Neutrophil (primary cell): ENCODE data around the gene KLHL30.

Experiments used
- H3K27ac ChIP-seq: fragments of 200-600 bp; sonication (generic); 2 replicates; pipeline ENCODE4 v1.5.1; 2016; ENCODE audit warnings: mild to moderate bottlenecking, moderate library complexity
- H3K27me3 ChIP-seq: fragments of 200-600 bp; sonication (generic); 2 replicates; pipeline ENCODE4 v1.6.0; 2016; ENCODE audit warnings: mild to moderate bottlenecking
- H3K36me3 ChIP-seq: fragments of 200-600 bp; sonication (generic); 2 replicates; pipeline ENCODE4 v1.5.1; 2017
- H3K4me1 ChIP-seq, 2 experiments: fragments of 200-600 bp in 1 of 2; sonication (generic) in 1 of 2; 1 replicate in 1 of 2; 2 replicates in 1 of 2; pipeline versions ENCODE4 v1.5.1 to v1.6.1; 2013 to 2016; ENCODE audit warnings: low read depth in 1 of 2, low read length in 1 of 2, mild to moderate bottlenecking in 1 of 2, moderate library complexity in 1 of 2; ENCODE audit not compliant: control insufficient read depth in 1 of 2, insufficient read depth in 1 of 2
- H3K4me3 ChIP-seq, 2 experiments: fragments of 200-600 bp in 1 of 2; sonication (generic) in 1 of 2; 1 replicate in 1 of 2; 2 replicates in 1 of 2; pipeline ENCODE4 v1.5.1; 2013 to 2016; ENCODE audit warnings: low read depth in 1 of 2, low read length in 1 of 2, mild to moderate bottlenecking in 1 of 2, moderate library complexity in 1 of 2
- H3K9me3 ChIP-seq: fragments of 200-600 bp; sonication (generic); 2 replicates; pipeline ENCODE4 v1.5.1; 2016
- TF ChIP-seq, protein P1 (sequence below): fragments of 200-600 bp; sonication (generic); IDR thresholded peaks from 2 replicates; pipeline ENCODE4 v1.5.1; 2016; ENCODE audit warnings: antibody characterized with exemption

The KLHL30 gene, protein sequence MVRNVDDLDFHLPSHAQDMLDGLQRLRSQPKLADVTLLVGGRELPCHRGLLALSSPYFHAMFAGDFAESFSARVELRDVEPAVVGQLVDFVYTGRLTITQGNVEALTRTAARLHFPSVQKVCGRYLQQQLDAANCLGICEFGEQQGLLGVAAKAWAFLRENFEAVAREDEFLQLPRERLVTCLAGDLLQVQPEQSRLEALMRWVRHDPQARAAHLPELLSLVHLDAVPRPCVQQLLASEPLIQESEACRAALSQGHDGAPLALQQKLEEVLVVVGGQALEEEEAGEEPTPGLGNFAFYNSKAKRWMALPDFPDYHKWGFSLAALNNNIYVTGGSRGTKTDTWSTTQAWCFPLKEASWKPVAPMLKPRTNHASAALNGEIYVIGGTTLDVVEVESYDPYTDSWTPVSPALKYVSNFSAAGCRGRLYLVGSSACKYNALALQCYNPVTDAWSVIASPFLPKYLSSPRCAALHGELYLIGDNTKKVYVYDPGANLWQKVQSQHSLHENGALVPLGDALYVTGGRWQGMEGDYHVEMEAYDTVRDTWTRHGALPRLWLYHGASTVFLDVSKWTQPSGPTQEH

DNA sequence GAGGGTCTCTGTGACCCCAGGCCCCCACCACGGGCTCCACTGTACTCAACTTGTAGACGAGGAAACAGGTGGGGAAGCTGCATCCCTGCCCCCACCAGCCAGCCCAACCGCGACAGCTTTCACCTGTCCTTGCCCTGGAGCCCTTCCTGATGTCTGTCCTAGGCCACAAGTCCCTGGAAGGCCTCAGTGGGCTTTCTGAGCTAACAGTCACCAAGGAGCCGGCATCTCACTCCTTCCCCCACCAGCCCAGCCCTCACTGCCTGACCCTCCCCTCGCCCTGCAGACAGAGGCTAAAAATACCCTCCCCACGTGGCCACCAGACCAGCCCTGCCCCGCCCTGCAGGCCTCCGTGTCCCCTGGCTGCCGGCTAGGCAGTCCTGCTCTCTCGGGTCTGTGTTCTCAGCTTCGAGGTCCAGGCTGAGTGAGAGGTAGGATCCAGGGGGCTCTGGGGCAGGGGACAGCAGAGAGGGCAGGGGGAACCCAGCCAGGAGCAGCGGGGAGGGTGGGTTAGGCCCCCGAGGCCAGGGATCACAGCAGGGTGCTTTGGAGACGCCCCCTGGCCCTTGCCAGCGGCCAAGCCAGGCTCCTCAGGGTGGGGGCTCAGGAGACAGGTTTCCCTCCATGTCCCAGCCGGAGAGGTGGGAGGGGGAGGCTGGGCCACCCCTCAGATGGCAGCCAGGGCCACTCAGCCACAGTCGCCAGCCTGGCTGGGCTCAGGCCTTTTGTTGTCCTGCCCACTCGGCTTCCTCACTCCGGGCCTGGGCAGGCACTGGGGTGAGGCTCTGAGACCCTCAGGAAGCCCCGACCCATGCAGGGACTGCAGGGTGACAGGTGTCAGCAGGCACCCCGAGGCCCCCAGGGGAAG is at the start of gene KLHL30:
TSS of gene KLHL30 (plus strand) at position 338 of the 865 bp plus-strand sequence. CDS start 2,087 bp downstream, outside the sequence.
- Histone ChIP-seq H3K9me3 (no peaks in the 10 kb centered on the region), H3K4me3 (no peak within 1 kb of the TSS), H3K27me3 (no peaks in the 10 kb centered on the region), H3K36me3 (no peaks in the 10 kb centered on the region), H3K4me1 (peaks cover 6 to 9% of the 10 kb centered on the region in 2 experiments), H3K27ac (no peak within 1 kb of the TSS)
- TF ChIP-seq, protein P1, sequence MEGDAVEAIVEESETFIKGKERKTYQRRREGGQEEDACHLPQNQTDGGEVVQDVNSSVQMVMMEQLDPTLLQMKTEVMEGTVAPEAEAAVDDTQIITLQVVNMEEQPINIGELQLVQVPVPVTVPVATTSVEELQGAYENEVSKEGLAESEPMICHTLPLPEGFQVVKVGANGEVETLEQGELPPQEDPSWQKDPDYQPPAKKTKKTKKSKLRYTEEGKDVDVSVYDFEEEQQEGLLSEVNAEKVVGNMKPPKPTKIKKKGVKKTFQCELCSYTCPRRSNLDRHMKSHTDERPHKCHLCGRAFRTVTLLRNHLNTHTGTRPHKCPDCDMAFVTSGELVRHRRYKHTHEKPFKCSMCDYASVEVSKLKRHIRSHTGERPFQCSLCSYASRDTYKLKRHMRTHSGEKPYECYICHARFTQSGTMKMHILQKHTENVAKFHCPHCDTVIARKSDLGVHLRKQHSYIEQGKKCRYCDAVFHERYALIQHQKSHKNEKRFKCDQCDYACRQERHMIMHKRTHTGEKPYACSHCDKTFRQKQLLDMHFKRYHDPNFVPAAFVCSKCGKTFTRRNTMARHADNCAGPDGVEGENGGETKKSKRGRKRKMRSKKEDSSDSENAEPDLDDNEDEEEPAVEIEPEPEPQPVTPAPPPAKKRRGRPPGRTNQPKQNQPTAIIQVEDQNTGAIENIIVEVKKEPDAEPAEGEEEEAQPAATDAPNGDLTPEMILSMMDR: no peak

DNA sequence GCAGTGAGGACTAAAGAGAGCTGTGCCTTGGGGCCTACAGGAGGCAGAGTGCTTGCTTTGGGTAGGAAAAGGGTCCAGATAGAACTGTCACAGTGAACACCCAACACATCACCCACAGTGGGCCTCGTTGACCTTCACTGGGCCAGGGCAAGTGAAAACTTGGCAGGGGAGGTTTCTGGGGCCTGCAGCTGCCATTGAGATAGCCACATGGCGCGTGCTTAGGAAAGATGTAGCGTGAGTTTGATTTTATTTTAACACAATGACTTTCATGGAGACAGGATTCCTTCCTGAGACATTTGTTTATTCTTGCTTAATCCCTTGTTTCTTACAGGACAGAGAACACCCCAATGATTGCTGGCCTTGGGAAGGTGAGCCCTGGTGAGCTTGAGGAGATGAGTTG is 47.6 kb upstream of the KLHL30 start:
- no peak overlapping the region for H3K27ac ChIP-seq
- TF ChIP-seq, protein P1: no peak
- H3K36me3 ChIP-seq: peaks cover 4% of the 10 kb centered on the region
- no peaks in the 10 kb centered on the region for H3K9me3 ChIP-seq
- H3K4me1 ChIP-seq: peaks cover 8 to 15% of the 10 kb centered on the region in 2 experiments
- no peak overlapping the region for H3K4me3 ChIP-seq
- no peaks in the 10 kb centered on the region for H3K27me3 ChIP-seq

DNA sequence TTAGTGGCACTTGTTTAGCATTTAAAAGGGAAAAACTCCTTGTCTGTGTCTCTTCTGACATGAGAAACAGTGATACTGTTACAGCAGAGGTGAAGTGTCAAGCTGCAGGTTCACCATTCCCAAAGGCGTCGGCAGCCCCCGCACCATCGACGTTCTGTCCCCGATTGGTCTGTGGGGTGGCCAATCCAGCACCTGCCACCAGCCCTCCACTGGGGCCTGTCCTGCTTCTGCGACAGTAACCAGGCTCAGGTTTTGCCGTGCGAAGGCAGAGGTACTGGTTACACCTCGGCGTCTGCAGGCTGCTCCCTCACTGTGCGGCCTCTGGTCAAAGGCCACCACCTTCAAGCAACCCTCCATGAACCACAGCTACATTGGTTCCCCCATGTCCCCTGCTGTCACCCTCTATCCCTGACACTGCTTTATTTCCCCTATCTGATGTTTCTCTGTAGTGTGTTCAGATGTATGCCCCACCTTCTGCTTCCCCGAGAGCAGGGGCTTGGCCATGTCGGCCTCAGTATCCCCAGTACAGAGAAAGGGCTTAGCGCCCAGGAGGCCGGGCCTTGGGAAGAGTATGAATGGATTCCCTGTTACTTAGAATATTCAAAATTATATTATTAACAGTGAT is 46.9 kb upstream of the KLHL30 start:
- H3K9me3 ChIP-seq: no peaks in the 10 kb centered on the region
- H3K4me1 ChIP-seq: peaks cover 8 to 15% of the 10 kb centered on the region in 2 experiments
- H3K4me3 ChIP-seq: no peak overlapping the region
- H3K27me3 ChIP-seq: no peaks in the 10 kb centered on the region
- H3K27ac ChIP-seq: no peak overlapping the region
- TF ChIP-seq, protein P1: no peak
- peaks cover 4% of the 10 kb centered on the region for H3K36me3 ChIP-seq

DNA sequence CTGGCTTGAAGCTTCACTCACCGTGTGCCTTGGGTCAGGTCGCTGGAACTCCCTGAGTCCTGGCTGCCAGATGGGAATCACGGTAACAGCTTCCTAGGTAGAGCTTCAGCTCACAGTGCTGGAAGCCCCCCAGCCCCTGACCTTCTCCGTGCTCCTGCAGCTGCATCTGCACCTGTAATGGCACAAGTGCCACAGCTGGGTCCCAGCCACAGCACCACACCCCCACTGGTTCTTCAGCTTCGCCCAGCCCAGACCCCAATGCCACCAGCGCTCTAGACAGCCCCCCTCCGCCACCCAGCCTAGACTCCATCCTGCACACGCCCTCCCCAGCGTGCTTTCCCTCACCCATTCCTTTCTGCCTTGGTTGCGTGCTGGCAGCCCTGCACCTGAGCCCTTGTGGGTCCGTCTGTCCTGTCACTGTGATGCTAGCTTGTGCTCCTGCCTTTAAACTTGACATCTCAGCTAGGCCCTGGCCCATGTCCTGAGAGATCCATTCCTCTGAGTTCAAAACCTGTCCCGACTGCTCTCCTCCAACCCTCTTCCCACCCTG is 45.9 kb upstream of the KLHL30 start:
- Histone ChIP-seq H3K4me3 (no peak overlapping the region), H3K27ac (no peak overlapping the region), H3K9me3 (no peaks in the 10 kb centered on the region), H3K36me3 (peaks cover 4% of the 10 kb centered on the region), H3K27me3 (no peaks in the 10 kb centered on the region), H3K4me1 (peaks cover 0 to 5% of the 10 kb centered on the region in 2 experiments)
- TF ChIP-seq, protein P1: no peak
